NCI-H2029 (cell line): Measurements from ENCODE around the gene MAB21L4.
"Not testable (repeated sequence)": the region's sequence is repeated elsewhere in the genome, so short reads cannot be mapped to it uniquely, and the experiment has no call there.

Source experiments
- DNase-seq: peaks from one replicate; lab custom pipeline; 2025; lab: John Stamatoyannopoulos, UW

MAB21L4 gene

GRCh38 chr2:240857039-240858008, 38.6 kb downstream of the MAB21L4 start:
- no peak for DNase-seq

DNA sequence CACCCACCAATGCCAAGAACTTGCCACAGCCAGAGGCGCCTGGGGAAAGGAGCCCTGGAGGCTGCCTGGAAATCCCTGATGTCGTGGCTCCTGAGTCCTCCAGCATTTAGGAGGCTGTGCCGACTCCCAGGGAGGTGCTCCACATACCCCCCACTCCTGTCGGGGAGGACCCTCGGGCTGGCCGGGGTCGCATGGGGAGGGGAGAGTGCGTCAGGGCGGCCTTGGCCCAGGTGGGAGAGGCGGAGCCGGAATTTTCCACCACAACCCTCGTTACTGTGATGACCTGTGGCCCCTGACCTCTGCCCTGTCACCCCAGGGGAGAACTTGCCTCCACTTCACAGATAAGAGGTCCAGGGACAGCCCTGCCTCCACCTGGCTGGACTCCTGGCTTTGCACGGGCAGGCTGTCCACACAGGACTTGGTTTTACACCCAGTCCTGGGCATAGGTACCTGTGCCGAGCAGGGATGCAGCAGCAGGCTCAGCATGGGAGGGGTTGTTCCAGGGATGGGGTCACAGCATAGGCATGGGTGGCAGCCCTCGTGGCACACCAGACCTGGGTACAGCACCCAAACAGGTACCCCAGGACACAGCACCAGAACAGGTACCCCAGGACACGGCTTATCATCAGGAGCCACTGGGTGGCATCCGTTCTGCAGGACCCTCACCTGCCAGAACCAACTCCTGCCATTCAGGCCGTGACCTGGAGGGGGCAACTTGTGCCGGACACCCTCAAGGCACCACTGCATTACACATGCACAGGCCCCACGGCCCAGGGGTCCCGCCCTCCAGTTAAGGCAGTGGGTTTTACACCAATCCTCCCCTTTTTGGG, 39.6 kb downstream of the MAB21L4 start:
- no peak for DNase-seq

- DNase-seq: no peak
Measured at GRCh38 chr2:240855670-240856069, 40.3 kb downstream of the MAB21L4 start.

- DNase-seq: no peak
Measured at GRCh38 chr2:240852671-240853314, 43.2 kb downstream of the MAB21L4 start.

- peak; percentile 58 for DNase-seq
Measured at GRCh38 chr2:240851078-240851991, 44.6 kb downstream of the MAB21L4 start.

DNA sequence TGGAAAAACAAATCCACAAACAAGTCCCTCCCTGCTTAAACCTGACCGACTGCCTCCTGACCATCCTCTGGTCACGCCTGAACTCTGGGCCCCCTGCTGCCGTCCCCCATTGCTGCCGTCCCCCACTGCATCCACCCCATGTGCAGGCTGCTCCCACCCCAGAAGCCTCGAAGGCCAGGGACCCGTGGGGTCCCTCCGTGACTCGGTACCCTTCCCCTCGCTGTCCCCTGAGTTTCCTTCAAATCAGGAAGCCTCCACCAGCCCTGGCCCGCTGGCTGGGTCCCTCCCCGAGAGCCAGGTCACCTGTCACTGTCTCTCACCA, 45.2 kb downstream of the MAB21L4 start:
- DNase-seq: no peak

DNA sequence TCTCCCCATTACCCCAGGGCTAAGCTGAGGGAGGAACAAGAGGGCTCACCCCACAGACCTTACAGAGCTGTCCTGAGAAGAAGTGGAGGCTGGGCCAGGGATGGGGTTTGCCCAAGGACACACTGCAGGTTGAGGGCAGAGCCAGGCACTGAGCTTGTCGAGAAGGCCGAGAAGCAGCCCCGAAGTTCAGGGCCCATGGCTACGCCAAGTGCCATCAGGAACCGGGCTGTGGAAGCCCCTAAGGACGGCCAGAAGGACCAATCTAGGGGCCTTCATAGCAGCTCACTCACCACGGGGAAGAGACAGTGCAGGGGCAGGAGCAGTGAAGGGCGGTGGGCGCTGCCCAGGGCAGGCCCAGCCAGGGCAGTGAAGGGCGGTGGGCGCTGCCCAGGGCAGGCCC, 45.9 kb downstream of the MAB21L4 start:
- DNase-seq: no peak

DNA sequence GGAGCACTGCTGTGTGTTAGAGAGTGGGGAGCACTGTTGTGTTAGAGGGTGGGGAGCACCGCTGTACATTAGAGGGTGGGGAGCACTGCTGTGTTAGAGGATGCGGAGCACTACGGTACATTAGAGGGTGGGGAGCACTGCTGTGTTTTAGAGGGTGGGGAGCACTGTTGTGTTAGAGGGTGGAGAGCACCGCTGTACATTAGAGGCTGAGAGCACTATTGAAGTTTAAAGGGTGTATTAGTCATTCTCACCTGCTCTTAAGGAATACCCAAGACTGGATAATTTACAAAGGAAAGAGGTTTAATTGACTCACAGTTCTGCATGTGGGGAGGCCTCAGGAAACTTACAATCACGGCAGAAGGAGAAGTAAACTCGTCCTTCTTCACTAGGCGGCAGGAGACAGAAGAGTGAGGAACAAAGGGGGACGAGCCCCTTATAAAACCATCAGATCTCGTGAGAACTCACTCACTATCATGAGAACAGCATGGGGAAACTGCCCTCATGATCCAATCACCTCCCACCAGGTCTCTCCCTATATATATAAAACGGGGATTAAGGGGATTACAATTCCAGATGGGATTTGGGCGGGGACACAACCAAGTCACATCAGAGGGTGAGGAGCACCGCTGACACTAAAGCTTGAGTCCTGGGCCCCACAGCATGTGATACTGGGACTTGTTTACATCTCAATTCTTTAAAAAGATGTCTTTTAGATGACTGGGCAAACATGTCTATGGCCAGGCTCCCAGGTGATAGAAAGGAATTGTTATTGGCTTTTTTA, 46.9 kb downstream of the MAB21L4 start:
- no peak for DNase-seq

- DNase-seq: no peak
Measured at GRCh38 chr2:240847817-240848216, 48.1 kb downstream of the MAB21L4 start.

- DNase-seq: no peak
Measured at GRCh38 chr2:240846873-240847595, 48.9 kb downstream of the MAB21L4 start.

- DNase-seq: not testable (repeated sequence)
Measured at GRCh38 chr2:240846309-240846708, 49.6 kb downstream of the MAB21L4 start.

GRCh38 chr2:240840435-240841060, 55.4 kb downstream of the MAB21L4 start:
- peak; percentile 33 for DNase-seq

DNA sequence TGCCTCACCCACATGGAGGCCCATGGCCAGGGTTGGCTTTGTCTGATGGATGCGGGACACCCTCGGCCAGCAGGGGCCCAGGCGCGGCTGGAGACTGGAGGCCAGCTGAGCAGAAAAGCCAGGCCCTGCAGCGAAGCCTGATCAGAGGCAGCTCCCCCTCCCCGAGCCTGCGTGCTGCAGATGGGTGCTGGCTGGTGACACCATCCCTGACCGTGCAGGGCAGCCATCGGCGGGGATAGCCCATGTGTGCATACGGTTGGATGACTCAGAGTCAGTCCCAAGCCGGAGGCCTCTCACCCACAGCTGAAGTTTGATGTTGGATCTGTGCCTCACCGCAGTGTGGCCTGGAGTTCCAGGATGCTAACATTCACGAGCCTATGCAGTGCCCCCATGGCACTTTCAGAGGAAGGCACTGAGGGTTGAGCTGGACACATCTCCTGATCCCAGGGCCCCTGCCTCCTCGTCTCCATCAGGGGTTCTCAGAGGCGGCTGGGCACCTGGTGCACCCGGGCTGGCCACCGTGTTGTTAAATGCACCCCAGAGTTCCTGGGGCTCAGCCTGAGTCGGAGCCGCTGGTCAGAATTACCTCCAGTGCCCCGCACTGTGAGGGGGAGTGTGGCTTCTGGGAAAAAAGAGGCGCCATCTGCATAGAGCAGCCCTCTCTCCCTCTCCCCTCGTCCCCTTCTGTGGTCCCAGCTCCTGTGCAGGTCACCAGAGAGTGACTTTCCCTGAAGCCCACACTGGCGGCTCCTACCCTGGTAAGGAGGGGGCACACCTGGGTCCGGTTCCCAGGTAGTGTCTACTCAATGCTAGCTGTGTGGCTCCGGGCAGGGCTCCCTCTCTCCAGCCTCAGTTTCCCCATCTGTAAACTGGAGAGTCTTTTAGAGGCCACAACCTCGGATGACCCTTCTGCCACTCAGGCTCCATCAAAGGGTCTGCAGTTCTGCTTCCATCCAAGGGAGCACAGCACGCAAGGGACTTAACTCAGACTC, 56.5 kb downstream of the MAB21L4 start:
- no peak for DNase-seq

GRCh38 chr2:240837621-240838020, 58.3 kb downstream of the MAB21L4 start:
- DNase-seq: no peak

- no peak for DNase-seq
Measured at GRCh38 chr2:240836781-240837467, 59.0 kb downstream of the MAB21L4 start.
